Chondrocyte (in vitro differentiated cells): ENCODE data around the gene TSHZ2. TPM values are rescaled to one million over a fixed set of nuclear protein-coding genes. Genes with fewer than 3 reads are reported as not detected.

Source experiments
- DNase-seq: peaks from one replicate; pipeline ENCODE4 v3.0.0; 2021; ENCODE audit warnings: mixed read lengths, low spot score
- H3K27ac Mint-ChIP-seq: one replicate; pipeline ENCODE4 v1.8.0; 2021; ENCODE audit warnings: mild to moderate bottlenecking, moderate library complexity, mixed read lengths; ENCODE audit not compliant: unreplicated experiment
- H3K27me3 Mint-ChIP-seq: 2 replicates; pipeline ENCODE4 v1.8.0; 2021; ENCODE audit warnings: low read depth, mixed read lengths
- H3K36me3 Mint-ChIP-seq: 2 replicates; pipeline ENCODE4 v1.8.0; 2021; ENCODE audit warnings: low read depth, mixed read lengths
- H3K4me1 Mint-ChIP-seq: 2 replicates; pipeline ENCODE4 v1.8.0; 2021; ENCODE audit warnings: low read depth, mild to moderate bottlenecking, mixed read lengths
- H3K4me3 Mint-ChIP-seq: one replicate; pipeline ENCODE4 v1.8.0; 2021; ENCODE audit warnings: mild to moderate bottlenecking, moderate library complexity, mixed read lengths; ENCODE audit not compliant: unreplicated experiment
- H3K9me3 Mint-ChIP-seq: 2 replicates; pipeline ENCODE4 v1.8.0; 2021; ENCODE audit warnings: low read depth, mixed read lengths
- total RNA-seq: library from RNA; stranded (reverse); gene quantifications from 3 replicates; pipeline ENCODE4 v1.2.1, GENCODE V29; 2021
- TF ChIP-seq, protein P1 (sequence below): fragments of 200-600 bp; sonication (generic); IDR thresholded peaks from 2 replicates; pipeline ENCODE4 v1.5.0; 2021; ENCODE audit warnings: antibody characterized with exemption, mild to moderate bottlenecking, moderate library complexity

TSHZ2 gene
- total RNA-seq, 1 donor from 2014 or later, result 0.37 TPM

DNA sequence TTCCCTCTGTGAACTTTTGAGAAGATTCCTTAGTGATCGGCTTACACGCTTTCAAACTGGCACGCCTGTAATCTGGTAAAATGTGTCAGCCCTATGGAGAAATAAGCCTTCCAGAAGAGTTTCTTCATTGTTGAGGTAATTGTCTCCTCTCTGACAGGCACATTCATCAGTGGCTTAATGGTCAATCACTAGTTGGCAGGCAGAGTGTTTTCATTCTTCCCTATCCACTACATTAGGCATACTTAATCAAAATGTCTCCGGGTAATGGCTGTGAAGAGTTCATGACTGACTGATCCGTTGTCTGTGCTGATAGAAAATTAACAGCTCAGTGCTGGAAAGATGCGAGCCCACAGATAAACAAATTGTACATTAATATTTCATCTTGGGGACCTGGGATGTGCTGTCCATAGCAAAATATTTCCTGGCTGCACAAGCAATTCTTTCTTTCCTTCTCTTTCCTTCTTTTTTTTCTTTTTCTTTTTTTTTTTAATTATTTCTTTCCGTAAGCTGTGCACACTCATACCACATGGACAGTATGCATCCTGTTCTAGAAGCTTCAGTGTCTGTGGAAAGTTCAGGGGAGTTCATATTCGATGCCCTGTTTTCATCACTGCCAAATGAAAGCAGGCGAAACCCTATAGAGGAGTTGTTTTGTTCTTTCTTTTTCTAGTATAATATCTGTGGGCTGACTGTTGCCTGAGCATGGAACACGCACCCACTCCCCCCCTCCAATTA lies 31.4 kb downstream of the TSHZ2 start:
- Mint-ChIP-seq H3K36me3 (no peaks in the 10 kb centered on the region), H3K27ac (no peak overlapping the region), H3K9me3 (no peaks in the 10 kb centered on the region), H3K27me3 (peaks cover 5% of the 10 kb centered on the region), H3K4me1 (no peaks in the 10 kb centered on the region), H3K4me3 (no peak overlapping the region)
- no peak for DNase-seq
- TF ChIP-seq, protein P1, sequence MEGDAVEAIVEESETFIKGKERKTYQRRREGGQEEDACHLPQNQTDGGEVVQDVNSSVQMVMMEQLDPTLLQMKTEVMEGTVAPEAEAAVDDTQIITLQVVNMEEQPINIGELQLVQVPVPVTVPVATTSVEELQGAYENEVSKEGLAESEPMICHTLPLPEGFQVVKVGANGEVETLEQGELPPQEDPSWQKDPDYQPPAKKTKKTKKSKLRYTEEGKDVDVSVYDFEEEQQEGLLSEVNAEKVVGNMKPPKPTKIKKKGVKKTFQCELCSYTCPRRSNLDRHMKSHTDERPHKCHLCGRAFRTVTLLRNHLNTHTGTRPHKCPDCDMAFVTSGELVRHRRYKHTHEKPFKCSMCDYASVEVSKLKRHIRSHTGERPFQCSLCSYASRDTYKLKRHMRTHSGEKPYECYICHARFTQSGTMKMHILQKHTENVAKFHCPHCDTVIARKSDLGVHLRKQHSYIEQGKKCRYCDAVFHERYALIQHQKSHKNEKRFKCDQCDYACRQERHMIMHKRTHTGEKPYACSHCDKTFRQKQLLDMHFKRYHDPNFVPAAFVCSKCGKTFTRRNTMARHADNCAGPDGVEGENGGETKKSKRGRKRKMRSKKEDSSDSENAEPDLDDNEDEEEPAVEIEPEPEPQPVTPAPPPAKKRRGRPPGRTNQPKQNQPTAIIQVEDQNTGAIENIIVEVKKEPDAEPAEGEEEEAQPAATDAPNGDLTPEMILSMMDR, result no peak

DNA sequence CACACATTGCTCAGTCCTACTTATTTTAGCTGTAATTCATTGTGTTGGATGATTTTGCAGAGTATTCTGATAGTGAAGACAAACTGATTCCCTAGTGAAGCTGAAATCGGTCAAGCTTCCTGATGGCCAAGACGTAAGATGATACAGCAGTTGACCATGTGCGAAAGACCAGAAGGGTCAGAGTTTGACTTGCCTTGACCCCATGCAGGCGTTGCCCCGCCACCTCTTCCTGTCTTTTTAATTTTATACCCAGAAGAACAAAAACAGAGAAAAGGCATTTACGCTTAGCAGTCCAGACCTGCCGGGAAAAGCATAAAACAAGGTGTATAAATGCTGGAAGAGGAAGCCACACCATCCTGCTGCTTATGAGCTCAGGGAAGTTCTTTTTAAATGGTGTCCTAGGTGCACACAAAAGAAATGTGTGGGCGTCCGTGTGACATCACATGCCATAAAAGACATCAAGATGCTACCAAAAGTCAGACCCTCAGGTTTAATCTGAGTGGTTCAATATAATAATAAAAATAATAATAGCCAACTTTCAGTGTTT lies 32.2 kb downstream of the TSHZ2 start:
- Mint-ChIP-seq H3K4me1 (no peaks in the 10 kb centered on the region), H3K4me3 (no peak overlapping the region), H3K27me3 (peaks cover 5% of the 10 kb centered on the region), H3K36me3 (no peaks in the 10 kb centered on the region), H3K9me3 (no peaks in the 10 kb centered on the region), H3K27ac (no peak overlapping the region)
- DNase-seq, result no peak
- TF ChIP-seq, protein P1, result no peak

DNA sequence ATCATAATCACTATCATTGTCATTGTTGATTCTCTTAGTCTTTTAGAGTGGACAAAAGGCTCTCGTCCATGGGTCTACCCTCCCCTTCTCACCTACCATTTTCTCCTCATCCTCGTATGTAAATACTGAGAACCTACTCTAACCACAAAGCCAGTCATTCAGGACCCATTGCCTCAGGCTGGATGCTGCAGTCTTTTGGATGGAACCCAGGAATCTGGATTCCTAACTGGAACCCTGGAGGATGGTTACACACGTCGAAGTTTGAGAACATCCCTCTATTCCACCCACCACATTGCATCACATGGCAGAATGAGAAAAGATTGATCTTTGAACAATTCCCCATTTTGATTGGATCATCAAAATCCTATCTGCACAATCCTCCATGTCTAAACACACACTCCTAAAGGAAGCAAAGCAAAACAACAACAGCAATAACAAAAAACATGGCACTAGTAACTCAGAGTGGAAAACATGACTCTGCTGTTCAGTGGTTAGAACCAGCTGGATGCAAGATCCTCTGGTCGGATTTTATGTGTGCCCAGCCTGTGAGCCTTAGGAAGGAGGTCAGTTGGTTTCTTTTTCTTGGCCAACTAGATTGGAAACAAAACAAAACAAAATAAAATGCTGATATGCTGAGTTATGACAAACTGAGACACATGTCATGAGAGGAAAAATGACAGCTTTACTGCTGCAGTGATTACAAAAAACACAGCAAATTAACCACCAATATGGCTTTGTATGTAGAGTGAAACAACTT lies 38.0 kb downstream of the TSHZ2 start:
- TF ChIP-seq, protein P1, result no peak
- H3K27ac Mint-ChIP-seq, result no peak overlapping the region
- H3K27me3 Mint-ChIP-seq, result peaks cover 2% of the 10 kb centered on the region
- no peaks in the 10 kb centered on the region for H3K36me3 Mint-ChIP-seq
- no peak overlapping the region for H3K4me3 Mint-ChIP-seq
- DNase-seq, result no peak
- H3K9me3 Mint-ChIP-seq, result peaks cover 13% of the 10 kb centered on the region
- no peaks in the 10 kb centered on the region for H3K4me1 Mint-ChIP-seq

DNA sequence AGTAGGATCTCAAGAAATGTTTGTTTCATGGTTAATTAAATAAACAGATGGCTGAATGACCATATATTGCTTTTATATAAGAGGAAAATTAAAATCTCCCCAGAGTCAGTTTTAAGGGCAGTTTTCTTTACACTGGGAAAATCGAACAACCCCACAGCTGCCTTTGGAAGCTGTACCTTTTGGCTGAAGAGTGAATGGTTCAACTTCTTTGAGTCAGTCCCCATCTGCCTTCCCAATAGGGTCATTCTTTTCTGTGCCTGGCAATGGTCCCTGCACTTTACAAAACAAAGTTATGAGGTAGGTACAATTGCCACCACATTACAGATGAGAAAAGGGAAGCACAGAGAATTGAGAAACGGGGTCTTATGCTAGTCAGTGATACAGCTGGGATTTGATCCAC lies 39.5 kb downstream of the TSHZ2 start:
- Mint-ChIP-seq H3K4me1 (no peaks in the 10 kb centered on the region), H3K27ac (no peak overlapping the region), H3K27me3 (peaks cover 2% of the 10 kb centered on the region), H3K4me3 (no peak overlapping the region), H3K36me3 (no peaks in the 10 kb centered on the region), H3K9me3 (peaks cover 16% of the 10 kb centered on the region)
- no peak for DNase-seq
- TF ChIP-seq, protein P1, result no peak

DNA sequence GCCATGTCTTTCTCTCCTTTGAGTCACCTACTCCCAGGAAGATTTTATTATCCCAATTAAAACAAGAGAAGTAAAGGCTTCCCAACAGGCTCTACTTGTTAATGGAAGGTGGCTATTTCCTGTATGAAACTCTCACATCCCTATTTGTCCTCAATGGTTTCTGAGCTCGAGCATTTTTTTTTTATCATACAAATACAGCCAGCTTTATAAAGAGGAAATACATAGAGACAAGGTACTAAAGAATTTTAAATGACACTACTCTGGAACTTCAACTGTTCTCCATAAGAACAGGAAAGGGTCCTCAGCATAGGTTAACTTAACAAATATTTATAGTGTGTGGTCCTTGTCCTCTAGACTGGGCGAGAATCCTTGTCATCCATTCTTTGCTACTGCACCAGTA lies 41.0 kb downstream of the TSHZ2 start:
- DNase-seq, result no peak
- Mint-ChIP-seq H3K27ac (no peak overlapping the region), H3K4me3 (no peak overlapping the region), H3K4me1 (no peaks in the 10 kb centered on the region), H3K27me3 (no peaks in the 10 kb centered on the region), H3K9me3 (peaks cover 18% of the 10 kb centered on the region), H3K36me3 (no peaks in the 10 kb centered on the region)
- TF ChIP-seq, protein P1, result no peak
